Left cardiac atrium (tissue), 4 donors: ENCODE data around the gene RAB11B. TPM values are rescaled to one million over a fixed set of nuclear protein-coding genes. Genes with fewer than 3 reads are reported as not detected.
A peak's percentile ranks its signal among the peaks of the same experiment; 100 is the strongest.
"Not testable (repeated sequence)": the region's sequence is repeated elsewhere in the genome, so short reads cannot be mapped to it uniquely, and the experiment has no call there.

Experiments used
- ATAC-seq, 2 donors: fragments of 200-7000 bp; cut with Tn5 transposase; one replicate each; pipeline ENCODE4 v1.9.1; 2020; ENCODE audit warnings: mild to moderate bottlenecking in 2 of 2, moderate library complexity in 2 of 2
- DNase-seq: peaks from one replicate; pipeline ENCODE4 v3.0.0-alpha.2; 2020
- intact Hi-C, 2 donors: fragments of 100-400 bp; cut with DNase I; formaldehyde crosslinking; loops; one replicate each; pipeline versions ENCODE4 v1.14.1 to v1.15.1; 2022 to 2023
- total RNA-seq, 2 donors: library from RNA; stranded (reverse); fragmentation: NEBNext Ultra II Directional; extraction: Animal tissue kit (Norgen Biotek cat#: 25700); gene quantifications; one replicate each; pipeline ENCODE4 v1.2.1, GENCODE V29; 2021
- donor health status: DM: no; HTN: yes; CAD: no.
- donor health status: DM: no; HTN: yes; CAD: no; lungs with severe emphysema.
- donor health status: DM: yes; HTN: yes; CAD: no.
- donor health status: Dilated cardiomyopathy.

The RAB11B gene
- total RNA-seq, 2 donors from 2014 or later = 133 to 163 TPM

DNA sequence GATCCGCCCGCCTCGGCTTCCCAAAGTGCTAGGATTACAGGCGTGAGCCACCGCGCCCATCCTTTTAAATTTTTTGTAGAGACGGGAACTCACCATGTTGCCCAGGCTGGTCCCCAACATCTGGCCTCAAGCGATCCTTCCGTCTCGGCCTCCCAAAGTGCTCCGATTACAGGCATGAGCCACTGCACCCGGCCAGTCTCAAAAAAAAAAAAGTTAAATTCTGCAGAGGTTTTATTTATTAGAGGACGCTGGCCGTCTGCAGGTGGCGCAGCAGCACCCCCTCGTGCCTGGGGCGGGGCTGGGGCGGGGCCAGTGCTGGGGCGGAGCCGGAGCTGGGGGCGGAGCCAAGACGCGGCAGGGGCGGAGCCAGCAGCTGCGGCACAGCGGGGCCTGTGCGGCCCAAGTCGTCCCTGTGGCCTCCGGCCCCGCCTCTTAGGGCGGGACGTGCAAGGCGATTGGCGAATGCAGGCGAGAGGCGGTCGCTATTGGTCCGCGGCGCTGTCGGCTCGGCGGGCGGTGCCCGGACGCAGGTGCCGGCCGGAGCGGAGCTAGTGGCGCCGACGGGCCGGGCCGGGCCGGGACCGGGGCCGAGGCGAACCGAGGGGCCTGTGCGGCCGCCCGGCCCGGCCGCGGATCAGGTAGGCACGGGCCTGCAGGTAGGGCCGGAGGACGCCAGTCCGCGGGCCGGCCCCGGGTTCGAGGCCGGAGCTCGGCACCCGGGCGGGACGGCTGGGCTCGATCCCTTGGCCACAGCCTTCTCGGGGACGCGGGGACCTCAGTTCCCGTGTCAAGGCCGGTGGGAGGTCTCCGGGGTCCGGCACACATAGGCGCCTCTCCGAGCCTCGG is 22.8 kb downstream of the RAB11B start, which contains the start of gene MARCHF2:
Gene MARCHF2 (plus strand): TSS at position 523 of the 846 bp plus-strand sequence. CDS start 8,536 bp downstream, outside the sequence.
- intact Hi-C loops = loop anchor here in 1 of 2 donors (5.0 kb wide), 2 partner anchors 34 to 94 kb away; no protein-coding TSS in a partner anchor
- ATAC-seq (peak; percentile 99 to 100), DNase-seq (peak; percentile 98)

DNA sequence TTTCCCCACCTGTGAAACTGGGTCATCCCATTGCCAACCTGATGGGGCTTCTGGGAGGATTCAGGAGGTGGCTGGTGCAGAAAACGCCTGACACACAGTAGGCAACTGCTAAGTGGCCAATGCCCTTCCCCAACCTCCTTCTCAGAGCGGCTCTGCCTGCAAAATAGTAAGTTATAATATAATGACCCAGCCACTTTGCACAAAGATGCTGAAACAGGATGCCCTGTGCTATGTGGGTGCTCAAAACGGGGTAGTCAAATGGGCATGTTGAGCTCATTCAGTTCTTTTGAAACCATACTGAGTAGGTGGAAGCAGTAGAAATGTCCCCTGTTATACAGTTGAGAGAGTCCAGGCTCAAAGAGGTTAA is 23.5 kb downstream of the RAB11B start:
- no peak for DNase-seq
- intact Hi-C loops = loop anchor here in 1 of 2 donors (5.0 kb wide), 2 partner anchors 34 to 94 kb away; no protein-coding TSS in a partner anchor
- ATAC-seq = no peak

DNA sequence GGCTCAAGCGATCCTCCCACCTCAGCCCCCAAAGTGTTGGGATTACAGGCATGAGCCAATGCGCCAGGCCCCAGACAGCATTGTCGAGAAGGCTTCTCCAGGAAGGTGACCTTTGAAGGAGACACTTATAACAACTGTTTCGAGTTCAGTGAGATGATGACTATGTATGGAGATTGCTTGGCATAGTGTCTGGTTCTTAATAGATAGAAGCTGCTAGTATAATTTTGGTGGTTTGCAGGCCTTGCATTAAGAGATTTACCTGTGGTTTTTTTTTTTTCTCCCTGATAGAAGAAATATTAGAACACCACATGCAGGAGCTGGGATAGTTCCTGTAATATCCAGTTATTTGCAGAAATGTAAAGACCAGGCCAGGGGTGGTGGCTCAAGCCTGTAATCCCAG is 26.6 kb downstream of the RAB11B start:
- intact Hi-C loops = no loop called here
- no peak for ATAC-seq
- no peak for DNase-seq

DNA sequence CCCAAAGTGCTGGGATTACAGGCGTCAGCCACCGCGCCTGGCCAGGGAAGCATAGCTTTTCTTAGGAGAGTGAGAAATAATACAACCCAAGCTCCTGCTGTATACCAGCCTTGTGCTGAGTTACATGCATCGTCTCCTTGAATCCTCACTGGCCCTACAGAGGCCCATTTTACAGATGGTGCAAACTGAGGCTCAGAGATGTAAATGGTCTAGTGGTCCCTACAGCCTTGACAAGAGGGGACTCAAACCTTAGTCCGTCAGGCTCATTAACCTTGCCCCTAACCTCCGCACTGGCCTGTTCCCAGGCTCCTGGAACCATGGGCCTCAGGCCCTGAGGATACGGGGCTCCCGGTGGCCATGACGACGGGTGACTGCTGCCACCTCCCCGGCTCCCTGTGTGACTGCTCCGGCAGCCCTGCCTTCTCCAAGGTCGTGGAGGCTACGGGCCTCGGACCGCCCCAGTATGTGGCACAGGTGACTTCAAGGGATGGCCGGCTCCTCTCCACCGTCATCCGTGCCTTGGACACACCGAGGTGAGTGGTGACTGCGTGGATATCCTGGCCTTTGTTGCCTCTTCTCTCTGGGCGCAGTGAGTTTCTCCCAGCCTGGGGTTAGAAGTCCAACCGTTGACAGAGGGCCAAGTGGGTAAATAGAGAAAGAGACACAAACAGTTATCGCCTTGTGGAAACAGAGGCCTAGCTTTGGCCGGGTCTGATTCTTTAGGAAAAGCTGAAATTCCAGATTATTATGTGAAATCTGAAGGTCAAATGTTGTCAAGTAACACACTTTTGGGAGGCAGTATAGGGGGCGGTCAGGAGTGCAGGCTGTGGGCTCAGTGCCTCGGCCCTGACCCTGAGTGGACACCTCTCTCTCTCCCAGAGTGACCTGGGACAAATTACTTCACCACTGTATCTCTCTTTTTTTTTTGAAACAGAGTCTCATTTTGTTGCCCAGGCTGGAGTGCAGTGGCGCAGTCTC is 31.6 kb downstream of the RAB11B start:
- DNase-seq (no peak), ATAC-seq (no peak)
- intact Hi-C loops = loop anchor here in 1 of 2 donors (5.0 kb wide), 1 partner anchor 41 kb away; no protein-coding TSS in a partner anchor

DNA sequence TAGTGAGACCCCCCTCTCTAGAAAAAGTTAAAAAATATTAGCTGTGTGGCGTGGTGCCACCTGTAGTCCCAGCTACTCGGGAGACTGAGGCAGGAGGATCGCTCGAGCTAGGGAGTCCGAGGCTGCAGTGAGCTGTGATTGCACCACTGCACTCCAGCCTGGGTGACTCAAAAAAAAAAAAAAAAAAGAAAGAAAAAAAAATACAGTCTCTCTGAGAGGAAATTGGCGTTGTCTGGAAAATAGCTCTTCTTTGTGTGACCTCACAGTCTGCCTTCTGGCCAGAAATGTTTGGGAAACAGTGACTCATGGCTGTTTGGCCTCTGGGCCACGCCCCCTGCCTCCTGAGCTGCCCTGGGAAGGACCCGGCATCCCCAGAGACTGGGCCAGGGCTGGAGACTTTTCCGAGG is 33.7 kb downstream of the RAB11B start:
- intact Hi-C loops = loop anchor here in 1 of 2 donors (5.0 kb wide), 1 partner anchor 38 kb away; no protein-coding TSS in a partner anchor
- DNase-seq (peak; percentile 95), ATAC-seq (peak; percentile 98 to 99)

DNA sequence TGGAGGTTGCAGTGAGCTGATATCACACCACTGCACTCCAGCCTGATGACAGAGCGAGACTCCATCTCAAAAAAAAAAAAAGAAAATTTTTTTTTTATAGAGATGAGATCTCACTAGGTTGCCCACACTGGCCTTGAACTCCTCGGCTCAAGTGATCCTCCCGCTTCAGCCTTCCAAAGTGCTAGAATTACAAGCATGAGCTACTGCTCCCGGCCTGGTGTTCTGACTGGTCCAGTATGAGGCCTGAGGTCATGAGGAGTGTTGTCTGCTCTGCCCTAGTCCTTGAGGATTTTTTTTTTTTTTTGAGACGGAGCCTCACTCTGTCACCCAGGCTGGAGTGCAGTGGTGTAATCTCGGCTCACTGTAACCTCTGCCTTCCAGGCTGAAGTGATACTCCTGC is 35.2 kb downstream of the RAB11B start:
- intact Hi-C loops, ATAC-seq, DNase-seq: not testable (repeated sequence)

DNA sequence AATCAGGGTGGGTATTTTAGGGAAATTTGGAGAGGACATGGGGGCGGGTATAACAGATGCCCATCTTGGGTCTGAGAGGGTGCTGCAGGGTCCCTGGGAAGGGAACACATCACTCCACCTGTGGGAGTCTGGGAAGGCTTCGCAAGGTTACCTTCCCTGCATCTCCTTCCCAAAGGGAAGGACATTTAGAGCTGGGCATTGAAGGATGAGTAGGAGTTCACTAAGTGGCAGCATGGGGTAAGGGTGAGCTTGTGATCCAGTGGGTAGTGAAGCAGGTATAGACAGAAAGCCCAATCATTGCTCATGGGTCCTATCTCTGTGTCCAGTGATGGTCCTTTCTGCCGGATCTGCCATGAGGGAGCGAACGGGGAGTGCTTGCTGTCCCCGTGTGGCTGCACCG is 36.1 kb downstream of the RAB11B start:
- intact Hi-C loops = no loop called here
- ATAC-seq = no peak
- no peak for DNase-seq

DNA sequence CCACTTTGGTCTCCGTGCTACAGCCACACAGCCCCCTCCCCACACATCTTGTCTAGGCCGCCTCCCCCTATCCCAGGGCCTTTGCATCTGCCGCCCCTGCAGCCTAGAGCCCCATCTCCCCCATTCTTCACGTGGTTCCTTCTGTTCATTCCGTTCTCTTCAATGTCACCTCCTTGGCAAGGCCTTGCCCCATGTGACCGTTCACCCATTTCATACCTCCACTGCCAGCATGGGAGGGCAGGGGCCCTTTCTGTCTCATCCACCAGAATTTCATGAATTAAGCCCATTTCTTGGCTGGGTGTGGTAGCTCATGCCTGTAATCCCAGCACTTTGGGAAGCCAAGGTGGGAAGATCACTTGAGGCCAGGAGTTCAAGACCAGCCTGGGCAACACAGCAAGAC is 38.9 kb downstream of the RAB11B start:
- intact Hi-C loops = no loop called here
- no peak for ATAC-seq
- no peak for DNase-seq

DNA sequence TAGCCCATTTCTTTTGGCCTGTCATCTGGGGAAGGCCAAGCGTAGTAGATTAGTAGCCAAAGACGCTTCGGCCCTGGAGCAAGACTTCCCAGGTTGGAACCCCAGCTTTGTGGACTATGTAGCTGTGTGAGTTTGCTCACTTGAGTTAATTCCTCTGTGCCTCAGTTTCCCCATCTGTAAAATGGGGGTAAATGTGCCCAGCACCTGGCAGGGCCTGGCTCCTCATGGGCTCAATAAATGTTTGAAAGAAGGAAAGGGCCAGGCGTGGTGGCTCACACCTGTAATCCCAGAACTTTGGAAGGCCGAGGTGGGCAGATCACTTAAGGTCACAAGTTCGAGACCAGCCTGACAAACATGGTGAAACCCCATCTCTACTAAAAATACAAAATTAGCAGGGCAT is 39.7 kb downstream of the RAB11B start:
- intact Hi-C loops = no loop called here
- ATAC-seq (no peak), DNase-seq (no peak)

DNA sequence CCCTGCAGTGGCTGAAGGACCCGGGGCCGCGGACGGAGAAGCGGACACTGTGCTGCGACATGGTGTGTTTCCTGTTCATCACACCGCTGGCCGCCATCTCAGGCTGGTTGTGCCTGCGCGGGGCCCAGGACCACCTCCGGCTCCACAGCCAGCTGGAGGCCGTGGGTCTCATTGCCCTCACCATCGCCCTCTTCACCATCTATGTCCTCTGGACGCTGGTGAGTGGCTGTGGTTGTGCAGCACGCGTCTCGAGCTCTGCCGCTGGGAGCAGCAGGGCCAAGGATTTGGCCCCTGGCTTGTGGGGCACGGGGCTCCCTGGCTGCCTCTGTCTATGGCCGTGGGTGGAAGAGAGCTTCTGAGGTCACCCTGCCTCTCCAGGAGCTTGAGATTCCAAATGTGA is 40.5 kb downstream of the RAB11B start:
- intact Hi-C loops = no loop called here
- ATAC-seq = no peak
- no peak for DNase-seq

DNA sequence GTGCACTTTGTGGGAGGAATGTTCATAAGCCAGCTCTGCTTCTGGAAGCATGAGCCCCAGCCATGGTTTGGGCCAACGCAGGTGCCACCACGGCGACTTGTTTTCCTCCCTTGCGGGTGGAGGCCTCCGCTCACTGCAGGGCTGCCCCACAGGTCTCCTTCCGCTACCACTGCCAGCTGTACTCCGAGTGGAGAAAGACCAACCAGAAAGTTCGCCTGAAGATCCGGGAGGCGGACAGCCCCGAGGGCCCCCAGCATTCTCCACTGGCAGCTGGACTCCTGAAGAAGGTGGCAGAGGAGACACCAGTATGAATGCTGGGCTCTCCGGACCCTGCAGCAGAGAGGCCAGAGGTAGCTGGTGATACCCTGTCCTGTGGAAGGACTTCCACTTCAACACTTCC is 48.1 kb downstream of the RAB11B start:
- no peak for DNase-seq
- intact Hi-C loops = no loop called here
- ATAC-seq = no peak

DNA sequence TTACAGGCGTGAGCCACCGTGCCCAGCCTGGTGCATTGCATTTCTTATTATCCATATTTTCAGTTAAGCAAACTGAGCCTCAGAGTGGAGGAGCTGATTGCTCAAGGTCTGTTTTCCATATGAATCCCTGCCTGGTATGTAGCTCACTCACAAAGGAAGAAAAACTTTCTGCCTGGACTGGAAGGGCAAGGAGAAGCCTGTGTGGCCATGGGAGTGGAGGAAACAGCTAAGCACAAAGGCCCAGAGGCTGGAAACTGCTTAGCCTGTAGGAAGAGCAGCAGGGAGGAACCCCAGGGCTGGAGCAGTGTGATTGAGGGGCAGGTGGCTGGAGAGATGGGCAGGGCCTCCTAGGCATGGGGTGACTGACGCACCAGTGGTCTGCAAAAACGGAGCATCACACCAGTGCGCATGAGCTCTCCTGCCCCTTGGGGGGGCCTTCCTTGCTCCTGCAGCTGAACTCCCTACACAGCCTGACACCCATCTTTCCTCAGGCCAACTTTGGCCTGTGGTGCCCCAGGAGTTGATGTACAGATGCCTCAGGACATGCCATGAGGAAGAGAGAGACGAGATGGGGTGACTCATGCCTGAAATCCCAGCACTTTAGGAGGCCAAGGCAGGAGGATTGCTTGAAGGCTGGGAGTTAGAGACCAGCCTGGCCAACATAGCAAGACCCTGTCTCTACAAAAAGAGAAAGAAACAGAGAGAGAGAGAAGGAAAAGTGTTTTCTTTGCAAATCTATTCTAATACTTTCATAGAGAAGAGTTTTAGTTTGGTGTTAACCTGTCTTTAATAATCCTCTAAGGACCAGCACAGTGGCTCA is 51.8 kb downstream of the RAB11B start:
- DNase-seq (no peak), ATAC-seq (no peak)
- intact Hi-C loops = no loop called here

DNA sequence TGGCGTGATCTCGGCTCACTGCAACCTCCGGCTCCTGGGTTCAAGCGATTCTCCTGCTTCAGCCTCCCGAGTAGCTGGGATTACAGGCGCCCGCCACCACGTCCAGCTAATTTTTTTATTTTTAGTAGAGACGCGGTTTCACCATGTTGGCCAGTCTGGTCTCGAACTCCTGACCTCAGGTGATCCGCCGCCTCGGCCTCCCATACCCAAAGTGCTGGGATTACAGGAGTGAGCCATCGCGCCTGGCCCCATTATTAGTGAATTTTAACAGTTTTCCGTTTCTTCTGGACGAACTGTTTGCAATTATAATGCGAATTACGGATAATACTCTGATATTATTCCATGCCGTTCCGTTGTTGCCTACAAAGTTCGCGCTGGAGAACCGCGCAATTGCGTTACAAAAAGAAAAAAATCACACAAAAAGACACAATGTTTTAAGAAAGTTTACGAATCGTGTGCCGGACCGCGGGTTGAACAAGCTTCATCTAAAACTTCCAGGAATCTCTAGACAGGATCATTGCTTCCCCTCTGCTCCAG is 54.0 kb downstream of the RAB11B start:
- ATAC-seq, DNase-seq, intact Hi-C loops: not testable (repeated sequence)

DNA sequence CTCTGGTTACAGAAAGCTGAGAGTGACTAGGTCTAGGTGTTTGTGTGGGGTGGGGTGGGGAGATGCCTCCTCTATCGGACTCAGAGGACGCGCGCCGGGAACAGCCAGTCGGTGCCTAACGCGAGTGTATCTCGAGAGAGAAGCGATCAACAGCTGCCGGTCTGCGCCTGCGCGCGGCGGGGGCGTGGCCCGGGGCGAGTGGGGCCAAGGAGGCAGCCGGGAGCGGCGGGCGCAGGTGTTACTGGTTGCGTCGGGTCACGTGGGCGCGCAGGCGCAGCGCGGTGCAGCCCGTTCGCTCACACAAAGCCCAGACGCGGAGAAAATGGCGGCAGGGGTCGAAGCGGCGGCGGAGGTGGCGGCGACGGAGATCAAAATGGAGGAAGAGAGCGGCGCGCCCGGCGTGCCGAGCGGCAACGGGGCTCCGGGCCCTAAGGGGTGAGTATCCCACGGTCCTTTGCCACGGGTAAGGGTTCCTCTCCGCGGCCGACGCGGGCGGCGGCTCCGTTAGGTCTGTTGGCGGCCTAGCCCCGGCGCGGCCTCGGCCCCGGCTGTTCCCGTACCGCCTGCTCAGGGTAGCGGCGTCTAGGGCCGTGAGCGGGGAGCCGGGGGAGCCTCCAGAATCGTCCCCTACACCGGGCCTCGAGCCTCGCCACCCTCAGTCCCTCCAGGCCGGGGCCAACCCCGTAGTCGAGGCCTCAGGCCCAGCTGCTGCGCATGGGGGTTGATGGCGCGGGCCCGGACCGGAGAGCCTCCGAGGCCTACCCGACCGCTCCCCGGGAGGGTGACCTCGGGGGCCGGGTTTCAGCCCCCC is 54.7 kb downstream of the RAB11B start, which contains the start of gene HNRNPM:
Gene HNRNPM (plus strand): TSS at position 299 of the 811 bp plus-strand sequence. CDS start 24 bp downstream, at position 323.
- ATAC-seq = peak; percentile 98 to 99
- intact Hi-C loops = loop anchor here in 1 of 2 donors (5.0 kb wide), 1 partner anchor 33 kb away; the partner anchor contains the start of gene MARCHF2
- peak; percentile 100 for DNase-seq

DNA sequence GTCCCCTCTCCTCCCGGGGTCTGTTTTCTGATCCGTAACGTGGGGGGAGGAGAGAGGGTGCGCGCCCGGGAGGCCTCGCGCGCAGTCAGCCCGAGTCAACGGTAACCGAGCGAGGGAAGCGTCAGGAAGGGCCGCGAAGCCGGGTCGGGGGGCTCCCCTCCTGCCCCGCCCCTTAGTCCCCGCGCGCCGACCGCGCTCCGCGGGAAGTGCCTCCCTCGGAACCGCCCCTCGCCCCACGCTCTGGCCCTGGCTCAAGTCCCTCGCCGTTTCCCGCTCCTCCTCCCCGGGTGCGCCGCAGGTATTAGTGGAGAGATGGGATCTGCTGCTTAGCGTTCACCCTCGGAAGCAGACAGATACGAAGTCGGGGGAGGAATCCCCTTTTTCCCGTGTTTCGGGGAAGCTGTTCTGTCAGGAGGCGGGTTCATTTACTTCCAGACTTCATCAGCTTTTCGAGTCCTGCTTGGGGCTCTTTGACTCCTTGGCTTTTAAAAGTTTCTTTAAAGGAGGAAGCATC is 55.4 kb downstream of the RAB11B start:
- DNase-seq = peak; percentile 72
- intact Hi-C loops = loop anchor here in 1 of 2 donors (5.0 kb wide), 1 partner anchor 33 kb away; the partner anchor contains the start of gene MARCHF2
- ATAC-seq = peak; percentile 67 to 79

DNA sequence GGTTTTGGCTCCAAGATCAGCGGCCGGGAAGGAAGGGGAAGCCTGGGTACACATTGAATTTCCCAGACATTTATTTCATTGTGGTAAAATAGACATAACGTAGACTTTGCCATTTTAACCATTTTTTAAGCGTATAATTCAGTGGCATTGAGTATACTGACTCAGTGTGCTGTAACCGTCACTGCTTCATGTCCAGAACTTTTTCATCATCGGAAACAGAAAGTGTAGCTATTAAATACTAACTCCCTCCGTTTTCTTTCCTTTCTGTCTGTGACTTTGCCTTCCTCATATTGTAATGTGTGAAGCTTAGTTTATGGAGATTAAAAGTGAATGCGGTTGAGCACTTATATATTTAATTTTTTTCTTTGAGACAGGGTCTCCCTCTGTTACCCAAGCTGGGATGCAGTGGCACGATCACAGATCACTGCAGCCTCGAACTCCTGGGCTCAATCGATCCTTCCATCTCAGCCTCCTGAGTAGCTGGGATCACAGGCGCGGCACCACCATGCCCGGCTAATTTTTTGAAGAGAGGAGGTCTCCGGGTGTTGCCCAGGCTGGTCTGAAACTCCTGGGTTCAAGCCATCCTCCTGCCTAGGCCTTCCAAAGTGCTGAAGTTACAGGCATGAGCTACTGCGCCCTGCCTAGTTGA is 56.0 kb downstream of the RAB11B start:
- ATAC-seq = no peak
- intact Hi-C loops = loop anchor here in 1 of 2 donors (5.0 kb wide), 1 partner anchor 34 kb away; the partner anchor contains the start of gene MARCHF2
- no peak for DNase-seq
